ENCODE data around the gene NCK2. TPM values are rescaled to one million over a fixed set of nuclear protein-coding genes. Genes with fewer than 3 reads are reported as not detected.

Gene NCK2
- total and polyA plus RNA-seq, 2 of the 13 experiments (the other 11 are each of a cell fraction or from before 2014, with no cell fraction given) = 14.8 to 23.5 TPM

GRCh38 chr2:105854972-105855371 is 110.3 kb downstream of the NCK2 start:
- H3K9me3 ChIP-seq (ENCODE audit: low read length) = no peaks in the 10 kb centered on the region
- no TSS peak for BruUV-seq (replicated peaks)
- no peak overlapping the region for H3K9ac ChIP-seq (ENCODE audit: insufficient read depth, low read depth, low read length)
- POLR2A ChIA-PET = no interaction called here
- CTCF ChIA-PET (ENCODE audit: low intra/inter-chr PET ratio, low total read pairs) = no interaction called here
- no peak overlapping the region for H2AFZ ChIP-seq (ENCODE audit: low read length)
- TF ChIP-seq PTBP1 (IDR thresholded peaks at IDR 0.05; ENCODE audit: low read depth, low read length, poor library complexity, severe bottlenecking) (no peak), ZNF792 (CRISPR knock-in tag; IDR thresholded peaks at IDR 0.05) (no peak), AHR (CRISPR knock-in tag; IDR thresholded peaks at IDR 0.05) (no peak), TGIF2 (CRISPR knock-in tag; IDR thresholded peaks at IDR 0.05) (no peak), NCOR1 (IDR thresholded peaks at IDR 0.05; ENCODE audit: borderline replicate concordance, low read length) (no peak), ESRRA (CRISPR knock-in tag; IDR thresholded peaks at IDR 0.05; ENCODE audit: low read depth) (no peak), ZNF296 (CRISPR knock-in tag; conservative IDR thresholded peaks at IDR 0.05) (no peak), ZC3H4 (CRISPR knock-in tag; IDR thresholded peaks at IDR 0.05; ENCODE audit: borderline replicate concordance) (no peak), WIZ (CRISPR knock-in tag; IDR thresholded peaks at IDR 0.05) (no peak), TCF7 (IDR thresholded peaks at IDR 0.05; ENCODE audit: low read depth) (no peak), RBFOX2 (IDR thresholded peaks at IDR 0.05; ENCODE audit: low read depth, low read length) (no peak), SOX5 (CRISPR knock-in tag; IDR thresholded peaks at IDR 0.05; ENCODE audit: borderline replicate concordance) (no peak), ZSCAN9 (CRISPR knock-in tag; IDR thresholded peaks at IDR 0.05; ENCODE audit: borderline replicate concordance) (no peak), MAFF (IDR thresholded peaks at IDR 0.05; ENCODE audit: low read depth, low read length) (no peak)
- TF ChIP-seq, protein P1, sequence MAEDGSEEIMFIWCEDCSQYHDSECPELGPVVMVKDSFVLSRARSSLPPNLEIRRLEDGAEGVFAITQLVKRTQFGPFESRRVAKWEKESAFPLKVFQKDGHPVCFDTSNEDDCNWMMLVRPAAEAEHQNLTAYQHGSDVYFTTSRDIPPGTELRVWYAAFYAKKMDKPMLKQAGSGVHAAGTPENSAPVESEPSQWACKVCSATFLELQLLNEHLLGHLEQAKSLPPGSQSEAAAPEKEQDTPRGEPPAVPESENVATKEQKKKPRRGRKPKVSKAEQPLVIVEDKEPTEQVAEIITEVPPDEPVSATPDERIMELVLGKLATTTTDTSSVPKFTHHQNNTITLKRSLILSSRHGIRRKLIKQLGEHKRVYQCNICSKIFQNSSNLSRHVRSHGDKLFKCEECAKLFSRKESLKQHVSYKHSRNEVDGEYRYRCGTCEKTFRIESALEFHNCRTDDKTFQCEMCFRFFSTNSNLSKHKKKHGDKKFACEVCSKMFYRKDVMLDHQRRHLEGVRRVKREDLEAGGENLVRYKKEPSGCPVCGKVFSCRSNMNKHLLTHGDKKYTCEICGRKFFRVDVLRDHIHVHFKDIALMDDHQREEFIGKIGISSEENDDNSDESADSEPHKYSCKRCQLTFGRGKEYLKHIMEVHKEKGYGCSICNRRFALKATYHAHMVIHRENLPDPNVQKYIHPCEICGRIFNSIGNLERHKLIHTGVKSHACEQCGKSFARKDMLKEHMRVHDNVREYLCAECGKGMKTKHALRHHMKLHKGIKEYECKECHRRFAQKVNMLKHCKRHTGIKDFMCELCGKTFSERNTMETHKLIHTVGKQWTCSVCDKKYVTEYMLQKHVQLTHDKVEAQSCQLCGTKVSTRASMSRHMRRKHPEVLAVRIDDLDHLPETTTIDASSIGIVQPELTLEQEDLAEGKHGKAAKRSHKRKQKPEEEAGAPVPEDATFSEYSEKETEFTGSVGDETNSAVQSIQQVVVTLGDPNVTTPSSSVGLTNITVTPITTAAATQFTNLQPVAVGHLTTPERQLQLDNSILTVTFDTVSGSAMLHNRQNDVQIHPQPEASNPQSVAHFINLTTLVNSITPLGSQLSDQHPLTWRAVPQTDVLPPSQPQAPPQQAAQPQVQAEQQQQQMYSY (CRISPR knock-in tag; IDR thresholded peaks at IDR 0.05) = no peak
- TF ChIP-seq, protein P2, sequence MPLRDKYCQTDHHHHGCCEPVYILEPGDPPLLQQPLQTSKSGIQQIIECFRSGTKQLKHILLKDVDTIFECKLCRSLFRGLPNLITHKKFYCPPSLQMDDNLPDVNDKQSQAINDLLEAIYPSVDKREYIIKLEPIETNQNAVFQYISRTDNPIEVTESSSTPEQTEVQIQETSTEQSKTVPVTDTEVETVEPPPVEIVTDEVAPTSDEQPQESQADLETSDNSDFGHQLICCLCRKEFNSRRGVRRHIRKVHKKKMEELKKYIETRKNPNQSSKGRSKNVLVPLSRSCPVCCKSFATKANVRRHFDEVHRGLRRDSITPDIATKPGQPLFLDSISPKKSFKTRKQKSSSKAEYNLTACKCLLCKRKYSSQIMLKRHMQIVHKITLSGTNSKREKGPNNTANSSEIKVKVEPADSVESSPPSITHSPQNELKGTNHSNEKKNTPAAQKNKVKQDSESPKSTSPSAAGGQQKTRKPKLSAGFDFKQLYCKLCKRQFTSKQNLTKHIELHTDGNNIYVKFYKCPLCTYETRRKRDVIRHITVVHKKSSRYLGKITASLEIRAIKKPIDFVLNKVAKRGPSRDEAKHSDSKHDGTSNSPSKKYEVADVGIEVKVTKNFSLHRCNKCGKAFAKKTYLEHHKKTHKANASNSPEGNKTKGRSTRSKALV (CRISPR knock-in tag; IDR thresholded peaks at IDR 0.05) = no peak
- TF ChIP-seq, protein P3, sequence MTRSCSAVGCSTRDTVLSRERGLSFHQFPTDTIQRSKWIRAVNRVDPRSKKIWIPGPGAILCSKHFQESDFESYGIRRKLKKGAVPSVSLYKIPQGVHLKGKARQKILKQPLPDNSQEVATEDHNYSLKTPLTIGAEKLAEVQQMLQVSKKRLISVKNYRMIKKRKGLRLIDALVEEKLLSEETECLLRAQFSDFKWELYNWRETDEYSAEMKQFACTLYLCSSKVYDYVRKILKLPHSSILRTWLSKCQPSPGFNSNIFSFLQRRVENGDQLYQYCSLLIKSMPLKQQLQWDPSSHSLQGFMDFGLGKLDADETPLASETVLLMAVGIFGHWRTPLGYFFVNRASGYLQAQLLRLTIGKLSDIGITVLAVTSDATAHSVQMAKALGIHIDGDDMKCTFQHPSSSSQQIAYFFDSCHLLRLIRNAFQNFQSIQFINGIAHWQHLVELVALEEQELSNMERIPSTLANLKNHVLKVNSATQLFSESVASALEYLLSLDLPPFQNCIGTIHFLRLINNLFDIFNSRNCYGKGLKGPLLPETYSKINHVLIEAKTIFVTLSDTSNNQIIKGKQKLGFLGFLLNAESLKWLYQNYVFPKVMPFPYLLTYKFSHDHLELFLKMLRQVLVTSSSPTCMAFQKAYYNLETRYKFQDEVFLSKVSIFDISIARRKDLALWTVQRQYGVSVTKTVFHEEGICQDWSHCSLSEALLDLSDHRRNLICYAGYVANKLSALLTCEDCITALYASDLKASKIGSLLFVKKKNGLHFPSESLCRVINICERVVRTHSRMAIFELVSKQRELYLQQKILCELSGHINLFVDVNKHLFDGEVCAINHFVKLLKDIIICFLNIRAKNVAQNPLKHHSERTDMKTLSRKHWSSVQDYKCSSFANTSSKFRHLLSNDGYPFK (CRISPR knock-in tag; IDR thresholded peaks at IDR 0.05; ENCODE audit: borderline replicate concordance) = no peak
- no peaks in the 10 kb centered on the region for H3K79me2 ChIP-seq (ENCODE audit: insufficient read depth, low read length)
- FAIRE-seq (no peak), ATAC-seq (no peak), DNase-seq (ENCODE audit: low spot score) (no peak)
- intact Hi-C loops (cut with micrococcal nuclease; ENCODE audit: unreplicated experiment) = no loop called here
- H3K27ac ChIP-seq (ENCODE audit: extremely low read length, insufficient read depth, low read length) = no peak overlapping the region
- no peaks in the 10 kb centered on the region for H3K27me3 ChIP-seq (ENCODE audit: control insufficient read depth in 1 of 2, insufficient read depth in 2 of 2, low read length in 2 of 2)
- H3K36me3 ChIP-seq (replicated peaks in 1 of 2; ENCODE audit: control insufficient read depth in 1 of 2, insufficient read depth in 2 of 2, low read length in 2 of 2) = peaks cover 11 to 30% of the 10 kb centered on the region in 2 experiments; a peak in 3 of 5 replicates
- WGBS (ENCODE audit: low lambda C conversion rate) = 96% methylated on average over 16 of the region's 16 CpGs
- no peak overlapping the region for H3K4me2 ChIP-seq (ENCODE audit: low read depth, low read length)
- no peaks in the 10 kb centered on the region for H4K20me1 ChIP-seq (ENCODE audit: insufficient read depth, low read length)
- no peaks in the 10 kb centered on the region for H3K4me1 ChIP-seq (ENCODE audit: insufficient read depth, low read length)
- H3K4me3 ChIP-seq (replicated peaks in 1 of 3; ENCODE audit: insufficient read depth in 1 of 3, low read depth in 2 of 3, low read length in 3 of 3) = no peak overlapping the region
- in situ Hi-C loops (cut with HindIII; ENCODE audit: extremely low pct_ligation_motif_present, low pct_unique_long_range_greater_than_20kb) = no loop called here

All from HepG2 (cell line).